8988T (cell line): ENCODE results near the gene ARPIN.
"Not testable (repeated sequence)": the region's sequence is repeated elsewhere in the genome, so short reads cannot be mapped to it uniquely, and the experiment has no call there.

Source experiments
- DNase-seq: peaks from one replicate; pipeline ENCODE4 v3.0.0; 2011

Gene ARPIN

DNA sequence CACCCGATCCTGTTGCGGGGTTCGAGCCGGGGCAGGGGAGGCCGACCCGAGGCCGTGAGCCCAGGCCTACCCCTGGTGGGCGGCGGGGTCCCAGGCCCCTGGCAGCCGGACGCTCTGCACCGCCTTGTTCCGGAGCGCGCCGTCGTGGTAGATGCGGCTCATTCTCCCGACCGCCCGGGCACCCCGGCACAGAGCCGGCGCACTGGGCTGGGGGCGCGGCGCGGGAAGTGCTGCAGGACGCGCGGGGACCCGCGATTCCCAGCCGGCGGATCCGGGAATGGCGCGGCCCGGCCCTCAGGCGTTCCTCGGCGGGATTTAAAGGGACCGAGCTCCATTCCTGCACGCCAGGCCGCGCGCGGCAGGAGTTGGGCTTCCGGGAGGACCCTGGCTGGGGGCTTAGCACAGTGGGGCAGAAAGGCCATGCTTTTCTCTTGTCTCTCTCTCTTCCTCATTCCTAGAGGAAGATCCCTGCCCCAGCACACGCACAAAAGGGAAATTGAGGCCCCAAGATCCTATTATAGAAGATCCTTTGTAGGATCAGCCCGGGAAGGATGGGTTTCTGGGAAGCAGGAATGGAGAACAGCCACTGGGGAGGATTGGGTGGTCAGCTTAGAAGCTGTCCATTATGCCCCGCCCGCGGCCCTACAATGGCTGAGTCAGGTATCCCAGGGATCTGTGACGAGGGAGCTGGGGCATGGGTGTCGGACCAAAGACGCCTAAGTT lies at the start of gene ARPIN:
Gene ARPIN, minus strand, starts transcription at position 279 of the 723 bp plus-strand sequence. Its CDS starts 117 bp downstream, at position 162.
- peak; percentile 51 for DNase-seq

DNA sequence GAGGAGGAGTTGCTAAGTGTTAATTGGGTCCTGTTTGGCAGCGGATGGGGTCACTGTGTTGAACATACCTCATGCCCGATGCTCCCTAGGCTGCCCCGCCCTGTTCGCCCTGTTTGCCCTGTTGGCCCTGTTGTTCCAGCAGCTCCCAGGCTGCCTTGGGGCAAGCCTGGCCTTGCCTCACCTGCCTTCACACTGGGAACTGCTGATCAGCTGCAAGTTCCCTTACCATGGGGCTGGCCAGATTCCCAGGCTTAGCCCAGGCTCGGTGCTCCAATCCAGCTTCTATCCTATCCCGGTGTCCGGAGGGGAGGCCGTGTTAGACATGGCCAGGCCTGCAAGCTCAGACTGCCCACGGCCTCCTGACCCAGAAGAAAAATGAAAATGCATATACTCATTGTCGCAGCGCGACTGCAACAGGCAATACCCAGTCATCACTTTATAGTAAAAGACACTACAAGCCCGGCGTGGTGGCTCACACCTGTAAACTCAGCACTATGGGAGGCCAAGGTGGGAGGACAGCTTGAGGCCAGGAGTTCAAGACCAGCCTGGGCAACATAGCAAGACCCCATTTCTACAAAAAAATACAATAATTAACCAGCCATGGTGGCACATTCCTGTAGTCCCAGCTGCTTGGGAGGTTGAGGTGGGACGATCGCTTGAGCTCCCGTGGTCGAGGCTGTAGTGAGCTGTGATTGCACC lies 45.5 kb upstream of the ARPIN start:
- DNase-seq = no peak

DNA sequence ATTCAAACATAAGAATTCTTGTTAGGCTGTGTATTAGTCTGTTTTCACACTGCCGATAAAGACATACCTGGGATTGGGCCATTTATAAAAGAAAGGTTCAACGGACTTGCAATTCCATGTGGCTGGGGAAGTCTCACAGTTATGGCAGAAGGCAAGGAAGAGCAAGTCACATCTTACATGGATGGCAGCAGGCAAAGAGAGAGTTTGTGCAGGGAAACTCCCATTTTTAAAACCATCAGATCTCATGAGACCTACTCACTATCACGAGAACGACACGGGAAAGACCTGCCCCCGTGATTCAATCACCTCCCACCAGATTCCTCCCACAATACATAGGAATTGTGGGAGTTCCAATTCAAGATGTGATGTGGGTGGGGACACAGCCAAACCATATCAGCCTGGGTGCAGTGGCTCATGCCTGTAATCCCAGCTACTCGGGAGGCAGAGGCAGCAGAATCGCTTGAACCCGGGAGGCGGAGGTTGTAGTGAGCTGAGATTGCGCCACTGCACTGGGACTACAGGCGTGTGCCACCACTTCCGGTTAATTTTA lies 42.8 kb upstream of the ARPIN start:
- not testable (repeated sequence) for DNase-seq

DNA sequence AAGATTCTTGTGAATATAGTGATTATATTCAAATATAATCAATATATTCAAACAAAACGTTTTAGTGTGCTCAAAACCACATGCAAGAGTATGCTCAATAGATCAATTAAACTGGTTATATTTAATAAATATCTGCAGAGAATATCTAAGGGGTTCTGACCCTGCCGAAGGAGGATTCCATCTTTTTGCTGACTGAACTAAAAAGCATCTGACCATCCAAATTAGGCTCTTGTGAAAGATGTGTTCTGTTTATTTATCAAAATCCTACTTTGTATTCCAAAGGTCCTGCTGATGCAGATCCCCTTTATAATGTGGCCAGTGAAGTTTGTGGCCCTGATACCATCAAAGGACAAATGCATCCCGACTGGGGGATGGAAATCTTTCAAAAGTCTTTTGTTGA lies 41.8 kb upstream of the ARPIN start:
- no peak for DNase-seq

DNA sequence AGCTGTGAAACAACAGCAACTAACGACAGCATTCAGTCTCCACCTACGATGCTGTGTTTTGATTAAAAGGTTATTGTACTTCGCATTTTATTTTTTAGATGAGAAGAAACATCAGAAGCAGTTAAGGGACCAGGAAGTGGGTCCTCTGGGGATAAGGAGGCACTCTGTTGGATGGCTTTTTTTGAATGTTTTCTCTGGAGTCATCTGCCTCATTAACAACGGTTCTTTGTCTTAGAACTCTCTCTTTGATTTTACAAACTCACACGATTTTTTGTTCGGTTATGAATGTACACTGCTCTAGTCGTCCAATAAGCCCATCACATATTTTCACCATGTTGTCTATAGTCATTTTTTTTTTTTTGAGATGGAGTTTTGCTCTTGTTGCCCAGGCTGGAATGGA lies 36.0 kb upstream of the ARPIN start:
- DNase-seq = no peak

DNA sequence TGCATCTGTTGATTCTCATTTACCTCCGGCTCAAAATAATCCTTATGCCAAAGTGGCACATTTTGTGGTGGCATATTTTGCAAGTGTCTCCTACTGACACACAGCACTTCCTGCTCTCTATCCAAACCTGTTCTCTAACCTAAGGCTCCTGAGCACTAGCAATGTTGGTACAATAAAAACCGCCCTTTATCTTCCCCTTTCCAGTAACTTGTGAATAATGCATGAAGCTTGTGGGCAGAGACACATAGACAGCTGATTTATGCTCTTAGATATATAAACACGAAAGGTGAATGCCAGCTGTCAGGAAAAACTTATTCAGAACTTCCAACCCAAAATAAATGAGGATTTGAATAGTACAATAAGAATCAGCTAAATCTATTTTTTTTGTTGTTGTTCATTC lies 34.6 kb upstream of the ARPIN start:
- no peak for DNase-seq

DNA sequence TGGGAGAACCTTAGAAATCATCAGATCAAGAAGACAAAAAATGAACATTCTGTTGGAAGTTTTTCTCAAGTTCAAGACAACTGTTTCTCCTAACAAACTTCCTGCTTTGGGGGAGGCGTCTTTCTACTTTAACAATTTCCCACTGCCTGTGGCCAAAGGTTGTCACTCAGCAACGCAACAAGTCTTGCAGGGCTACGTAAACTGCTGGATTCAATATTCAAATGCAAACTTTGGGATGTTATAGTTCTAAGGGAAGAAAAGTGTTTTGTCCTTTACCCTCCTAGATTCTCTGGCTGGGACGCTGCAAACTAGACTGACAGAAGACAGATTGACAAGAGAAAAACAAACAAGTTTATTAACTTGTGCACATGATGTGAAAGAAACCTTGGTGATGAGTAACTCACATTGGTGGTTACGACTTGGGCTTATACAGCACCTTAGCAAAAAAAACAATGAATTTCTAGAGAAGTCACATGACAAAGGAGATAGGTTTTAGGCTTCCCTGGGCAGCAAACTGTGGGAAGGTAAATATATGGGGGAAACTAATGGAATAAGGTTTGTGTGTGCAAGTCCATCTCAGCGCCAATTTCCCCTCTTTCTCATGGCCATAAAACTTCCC lies 34.0 kb upstream of the ARPIN start:
- DNase-seq = no peak

DNA sequence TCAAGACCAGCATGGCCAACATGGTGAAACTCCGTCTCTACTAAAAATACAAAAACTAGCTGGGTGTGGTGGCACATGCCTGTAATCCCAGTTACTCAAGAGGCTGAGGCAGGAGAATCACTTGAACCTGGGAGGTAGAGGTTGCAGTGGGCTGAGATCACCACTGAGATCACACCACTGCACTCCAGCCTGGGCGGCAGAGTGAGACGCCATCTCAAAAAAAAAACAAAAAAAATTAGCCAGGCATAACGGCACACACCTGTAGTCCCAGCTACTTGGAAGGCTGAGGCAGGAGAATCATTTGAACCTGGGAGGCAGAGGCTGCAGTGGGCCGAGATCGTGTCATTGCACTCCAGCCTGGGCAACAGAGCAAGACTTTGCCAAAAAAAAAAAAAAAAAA lies 31.0 kb upstream of the ARPIN start:
- not testable (repeated sequence) for DNase-seq

DNA sequence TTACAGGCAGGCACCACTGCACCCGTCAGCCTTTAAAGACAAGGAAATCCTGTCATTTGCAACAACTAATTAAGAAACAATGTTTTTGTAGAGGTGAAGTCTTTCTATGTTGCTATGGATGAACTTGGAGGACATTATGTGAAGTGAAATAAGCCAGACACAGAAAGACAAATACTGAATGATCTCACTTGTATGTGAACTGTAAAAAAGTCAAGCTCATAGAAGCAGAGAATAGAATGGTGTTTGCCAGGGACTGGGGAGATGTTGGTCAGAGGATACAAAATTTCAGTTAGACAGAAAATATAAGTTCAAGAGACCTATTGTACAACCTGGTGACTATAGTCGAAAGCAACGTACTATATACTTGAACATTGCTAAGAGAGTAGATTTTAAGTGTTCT lies 27.2 kb upstream of the ARPIN start:
- DNase-seq = no peak

DNA sequence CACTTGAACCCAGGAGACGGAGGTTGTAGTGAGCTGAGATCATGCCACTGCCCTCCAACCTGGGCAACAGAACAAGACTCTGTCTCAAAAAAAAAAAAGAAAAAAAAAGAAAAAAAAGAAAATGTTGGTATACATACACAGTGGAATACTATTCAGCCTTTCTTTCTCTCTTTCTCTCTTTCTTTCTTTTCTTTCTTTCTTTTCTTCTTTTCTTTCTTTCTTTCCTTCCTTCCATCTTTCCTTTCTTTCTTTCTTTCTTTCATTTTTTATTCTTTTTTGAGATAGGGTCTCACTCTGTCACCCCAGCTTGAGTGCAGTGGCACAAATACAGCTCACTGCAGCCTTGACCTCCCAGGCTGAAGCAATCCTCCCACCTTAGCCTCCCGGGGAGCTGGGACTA lies 26.6 kb upstream of the ARPIN start:
- DNase-seq = not testable (repeated sequence)

DNA sequence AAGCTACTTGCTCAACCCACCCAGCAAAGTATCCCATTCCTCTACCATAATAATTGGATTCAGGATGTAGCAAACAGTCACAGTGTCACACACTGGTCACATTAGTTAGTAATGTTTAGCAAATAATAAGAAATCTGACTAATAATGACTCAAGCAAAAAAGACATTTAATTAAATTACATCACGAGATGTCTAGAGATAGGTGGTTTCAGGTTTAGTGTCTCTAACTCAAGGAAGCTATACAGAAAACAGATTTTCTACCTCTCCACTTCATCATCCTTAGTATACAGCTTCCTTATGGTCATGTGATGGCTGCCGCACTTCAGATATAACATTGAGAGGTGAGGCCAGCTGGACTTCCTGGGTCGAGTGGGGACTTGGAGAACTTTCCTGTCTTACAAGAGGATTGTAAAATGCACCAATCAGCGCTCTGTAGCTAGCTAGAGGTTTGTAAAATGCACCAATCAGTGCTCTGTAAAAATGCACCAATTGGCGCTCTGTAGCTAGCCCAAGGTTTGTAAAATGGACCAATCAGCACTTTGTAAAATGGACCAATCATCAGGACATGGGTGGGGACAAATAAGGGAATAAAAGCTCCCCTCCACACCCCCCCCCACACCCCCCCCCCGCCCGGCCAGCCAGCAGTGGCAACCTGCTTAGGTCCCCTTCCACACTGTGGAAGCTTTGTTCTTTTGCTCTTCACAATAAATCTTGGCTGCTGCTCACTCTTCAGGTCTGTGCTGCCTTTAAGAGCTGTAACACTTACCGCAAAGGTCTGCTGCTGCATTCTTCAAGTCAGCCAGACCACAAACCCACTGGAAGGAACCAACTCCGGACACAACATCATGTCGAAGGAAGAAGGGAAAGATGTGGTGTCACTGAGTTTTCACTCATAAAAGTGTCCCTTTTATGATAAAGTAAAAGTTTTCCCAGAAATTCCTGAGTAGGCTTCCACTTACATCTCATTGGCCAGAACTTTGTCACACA lies 24.9 kb upstream of the ARPIN start:
- no peak for DNase-seq

DNA sequence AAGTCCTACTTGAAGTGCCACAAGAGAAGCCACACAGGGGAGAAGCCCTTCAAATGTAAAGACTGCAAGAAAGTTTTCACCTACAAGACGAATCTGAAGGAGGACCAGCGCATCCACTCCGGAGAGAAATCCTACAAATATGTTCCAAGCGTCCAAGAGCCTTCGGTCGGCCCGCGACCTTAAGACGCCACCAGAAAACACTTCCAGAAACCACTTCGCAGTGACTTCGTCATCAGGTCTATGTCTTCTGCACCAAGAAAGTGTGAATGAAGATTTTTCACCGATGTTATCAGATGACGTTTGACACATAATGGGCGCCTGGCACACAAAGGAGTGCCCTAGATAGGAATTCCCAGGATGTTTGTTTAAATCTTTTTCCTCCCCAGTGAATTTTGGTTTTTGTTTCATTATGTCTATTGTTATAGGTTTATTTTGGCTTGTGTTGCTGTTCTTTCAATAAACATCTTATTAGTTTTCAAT lies 24.1 kb upstream of the ARPIN start:
- DNase-seq = no peak

DNA sequence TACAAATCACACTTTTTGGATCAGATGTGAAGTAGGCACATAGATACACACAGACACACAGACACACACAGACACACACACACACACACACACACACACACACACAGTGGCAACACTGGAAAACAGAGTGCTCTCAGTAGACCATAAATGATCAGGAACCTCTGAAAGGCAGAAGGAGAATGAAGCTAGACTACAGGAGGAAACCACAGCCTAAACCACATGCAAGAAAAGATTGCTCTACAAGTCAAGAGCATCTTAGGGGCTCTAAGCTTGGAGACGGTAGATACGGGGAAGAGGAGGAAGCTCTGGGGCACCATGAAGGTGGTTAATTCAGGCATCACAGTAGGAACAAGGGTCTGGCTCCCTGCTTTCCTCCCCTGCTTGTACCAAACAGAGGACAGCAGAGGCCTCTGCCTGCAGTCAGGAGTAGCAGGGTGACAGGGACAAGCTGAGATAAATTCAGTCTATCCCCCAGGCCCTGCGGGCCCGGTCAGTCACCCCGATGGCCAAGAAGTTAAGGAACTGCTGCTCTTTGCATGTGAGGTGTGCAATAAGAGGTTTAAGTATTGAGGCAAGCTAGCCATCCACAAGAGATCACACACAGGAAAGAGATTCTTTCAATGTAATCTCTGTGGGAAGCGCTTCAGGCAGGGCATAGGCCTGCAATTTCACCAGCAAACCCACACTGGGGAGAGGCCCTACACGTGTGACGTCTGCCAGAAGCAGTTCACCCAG lies 23.5 kb upstream of the ARPIN start:
- DNase-seq = no peak

DNA sequence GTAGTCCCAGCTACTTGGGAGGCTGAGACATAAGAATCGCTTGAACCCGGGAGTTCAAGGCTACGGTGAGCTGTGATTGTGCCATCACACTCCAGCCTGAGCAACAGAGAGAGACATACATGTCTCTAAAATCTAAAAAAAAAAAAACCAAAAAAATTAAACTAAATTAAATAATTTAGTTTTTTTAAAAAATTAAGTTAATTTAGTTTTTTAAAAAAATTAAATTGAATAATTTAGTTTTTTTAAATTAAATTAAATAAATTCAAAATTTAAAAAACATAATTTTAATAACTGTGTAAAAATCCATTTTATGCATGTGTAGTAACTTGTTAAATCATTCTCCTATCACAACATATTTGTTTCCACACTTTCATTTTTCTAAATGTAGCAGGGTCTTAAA lies 20.1 kb upstream of the ARPIN start:
- no peak for DNase-seq

DNA sequence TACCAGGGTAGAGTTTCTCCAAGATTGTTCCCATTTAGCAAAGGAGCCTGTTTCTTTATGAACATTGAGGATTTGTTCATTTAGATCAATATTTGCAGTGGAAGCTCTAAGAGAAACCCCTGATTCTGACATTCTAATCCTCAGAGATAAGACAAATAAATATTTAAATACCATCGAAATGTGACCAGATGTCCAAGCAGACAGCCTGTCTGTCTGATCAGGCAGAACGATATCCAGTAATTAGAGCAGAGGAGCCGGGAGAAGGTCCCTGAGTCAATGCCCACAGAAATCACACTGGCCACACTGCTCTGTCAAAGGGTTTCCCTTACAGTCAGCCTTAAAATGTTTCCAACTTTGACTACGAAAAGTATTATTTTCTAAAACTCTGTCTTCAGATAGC lies 15.7 kb upstream of the ARPIN start:
- no peak for DNase-seq

DNA sequence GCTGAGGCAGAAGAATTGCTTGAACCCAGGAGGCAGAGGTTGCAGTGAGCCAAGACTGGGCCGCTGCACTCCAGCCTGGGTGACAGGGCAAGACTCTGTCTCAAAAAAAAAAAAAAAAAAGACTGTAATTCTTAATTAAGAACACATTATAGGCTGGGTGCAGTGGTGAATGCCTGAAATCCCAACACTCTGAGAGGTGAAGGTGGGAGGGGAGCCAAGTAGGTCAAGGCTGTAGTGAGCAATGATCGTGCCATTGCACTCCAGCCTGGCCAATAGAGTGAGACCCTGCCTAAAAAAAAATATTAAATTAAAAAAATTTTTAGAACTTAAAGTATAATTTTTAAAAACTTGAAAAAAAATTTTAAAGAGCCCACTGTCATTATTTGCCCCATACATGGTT lies 13.4 kb upstream of the ARPIN start:
- no peak for DNase-seq

DNA sequence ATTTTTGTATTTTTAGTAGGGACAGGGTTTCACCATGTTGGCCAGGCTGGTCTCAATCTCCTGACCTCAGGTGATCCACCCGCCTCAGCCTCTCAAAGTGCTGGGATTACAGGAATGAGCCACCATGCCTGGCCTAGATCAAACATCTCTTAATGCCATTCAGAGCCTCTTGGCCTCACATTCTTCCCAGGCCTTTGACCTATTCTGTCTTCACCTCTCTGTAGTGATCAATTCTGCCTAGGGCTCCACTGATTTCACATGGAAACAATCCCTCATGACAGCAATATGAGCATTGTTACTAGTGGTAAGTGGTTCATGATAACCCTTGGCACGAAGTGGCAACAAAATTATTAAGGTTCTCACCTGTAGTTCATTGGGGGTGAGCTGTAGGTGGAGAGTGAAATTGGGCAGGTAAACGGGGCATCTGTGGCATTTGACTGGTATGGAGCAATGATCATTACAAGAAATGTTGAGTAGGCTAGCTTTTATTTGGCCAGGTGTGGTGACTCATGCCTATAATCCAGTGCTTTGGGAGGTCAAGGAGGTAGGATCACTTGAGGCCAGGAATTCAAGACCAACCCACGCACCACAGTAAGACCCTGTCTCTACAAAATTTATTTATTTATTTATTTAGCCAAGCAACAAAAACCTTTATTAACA lies 4.8 kb upstream of the ARPIN start:
- no peak for DNase-seq

DNA sequence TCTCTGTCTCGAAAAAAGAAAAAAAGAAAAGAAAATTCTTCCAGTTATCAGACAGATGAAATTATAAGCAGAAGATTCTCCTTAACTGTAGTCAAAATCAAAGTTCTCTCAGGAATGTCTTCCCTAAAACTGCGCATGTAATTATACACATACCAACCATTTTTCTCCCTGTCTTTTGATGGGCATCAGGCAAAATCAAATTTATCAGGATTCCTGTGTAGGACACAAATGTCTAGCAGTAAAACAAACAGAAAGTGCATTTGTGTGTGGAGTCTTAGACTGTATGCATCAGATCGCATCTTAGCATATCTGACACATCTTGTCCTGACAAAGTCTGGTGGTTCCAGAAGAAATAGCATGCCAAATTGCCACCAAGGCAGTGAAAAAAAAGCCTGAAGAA lies 3.9 kb upstream of the ARPIN start:
- no peak for DNase-seq

DNA sequence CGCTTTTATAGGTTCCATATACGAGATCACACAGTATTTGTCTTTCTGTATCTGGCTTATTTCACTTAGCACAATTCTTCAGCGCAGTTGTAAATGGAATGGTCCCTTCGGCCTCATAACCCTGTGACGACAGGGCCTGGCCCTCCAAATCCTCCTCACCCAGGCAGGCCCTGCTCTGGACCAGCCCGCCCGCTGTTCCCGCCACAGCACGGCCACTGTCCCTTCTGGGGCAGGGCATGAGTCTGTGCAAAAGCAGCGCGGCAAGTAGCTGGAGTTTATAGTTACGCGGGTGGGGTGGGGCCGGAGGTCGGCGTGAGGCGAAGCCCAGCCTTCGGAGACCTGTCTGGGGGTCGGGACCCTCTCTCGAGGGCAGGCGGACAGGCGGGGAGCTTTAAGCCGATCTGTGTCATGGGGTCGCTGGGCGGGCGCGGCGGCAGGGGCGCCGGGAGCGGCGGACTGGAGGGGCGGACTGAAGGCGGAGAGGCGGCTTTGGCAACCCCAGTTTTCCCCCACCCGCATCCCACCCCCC lies 543 bp downstream of the ARPIN start:
- DNase-seq = peak; percentile 37

DNA sequence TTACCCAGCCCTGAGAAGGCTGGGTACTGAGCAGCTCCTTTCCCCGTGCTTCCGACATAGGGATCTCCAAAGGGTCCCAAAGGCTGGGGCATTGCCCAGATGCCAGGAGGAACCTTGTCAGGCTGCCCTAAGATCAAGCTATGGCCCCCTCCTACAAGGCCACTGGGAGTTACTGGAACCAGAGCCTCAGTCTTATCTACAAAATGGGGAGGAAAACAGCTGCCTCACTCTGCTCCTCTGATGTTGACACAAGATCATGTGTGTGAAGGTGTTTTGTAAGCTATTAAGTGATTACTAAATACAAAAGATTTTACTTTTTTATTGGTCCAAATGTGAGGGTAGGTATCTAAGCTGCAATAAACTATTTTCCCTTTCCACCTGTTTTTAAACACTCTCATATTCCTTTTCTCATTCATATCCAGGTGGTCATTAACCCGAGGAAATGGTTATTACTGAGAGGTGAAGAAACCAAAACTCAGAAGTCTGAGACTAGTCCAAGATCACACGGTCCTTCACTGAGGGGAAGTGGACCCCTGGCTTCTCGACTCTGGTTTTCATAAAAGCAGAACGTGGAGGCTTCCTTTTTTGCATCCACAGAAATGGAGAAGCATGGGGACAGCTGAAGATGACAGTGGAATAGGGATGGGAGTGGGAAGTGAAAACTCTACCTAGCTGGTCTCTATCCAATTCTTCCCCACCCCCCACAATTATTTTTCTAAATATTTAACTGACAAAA lies 1.7 kb downstream of the ARPIN start:
- no peak for DNase-seq
